Skeletal muscle tissue (tissue), 4 donors: Measurements from ENCODE around the gene RSPH9. TPM values are rescaled to one million over a fixed set of nuclear protein-coding genes. Genes with fewer than 3 reads are reported as not detected.

Experiments used
- H3K27ac ChIP-seq: one replicate; pipeline ENCODE4 v1.7.0; 2013; ENCODE audit warnings: mild to moderate bottlenecking, low read depth, low read length, inconsistent platforms
- H3K27me3 ChIP-seq, 3 donors: one replicate each; pipeline ENCODE4 v1.7.0; 2013; ENCODE audit warnings: low read length in 3 of 3; ENCODE audit not compliant: control insufficient read depth in 3 of 3, insufficient read depth in 3 of 3
- H3K36me3 ChIP-seq, 3 donors: one replicate each; pipeline ENCODE4 v1.7.0; 2013; ENCODE audit warnings: low read length in 3 of 3; ENCODE audit not compliant: control insufficient read depth in 3 of 3, insufficient read depth in 3 of 3
- H3K4me1 ChIP-seq, 3 donors: one replicate each; pipeline ENCODE4 v1.7.0; 2013; ENCODE audit warnings: low read length in 3 of 3, mild to moderate bottlenecking in 3 of 3; ENCODE audit not compliant: control insufficient read depth in 3 of 3, insufficient read depth in 3 of 3
- H3K4me3 ChIP-seq, 3 donors: one replicate each; pipeline ENCODE4 v1.7.0; 2013; ENCODE audit warnings: low read length in 3 of 3
- H3K9ac ChIP-seq, 3 donors: one replicate each; pipeline ENCODE4 v1.7.0; 2013; ENCODE audit warnings: low read length in 3 of 3, mild to moderate bottlenecking in 3 of 3, moderate library complexity in 2 of 3, low read depth in 1 of 3
- H3K9me3 ChIP-seq, 3 donors: one replicate each; pipeline ENCODE4 v1.7.0; 2013; ENCODE audit warnings: low read length in 3 of 3; ENCODE audit not compliant: control insufficient read depth in 3 of 3
- total RNA-seq: library from RNA; depleted of rRNA; stranded (reverse); fragments of >200 nt; gene quantifications from one replicate; pipeline ENCODE4 v1.2.3, GENCODE V29; 2014
- donor health status: Osteomylitis.

The RSPH9 gene
- total RNA-seq, 1 donor from 2014 or later = 0.52 TPM

DNA sequence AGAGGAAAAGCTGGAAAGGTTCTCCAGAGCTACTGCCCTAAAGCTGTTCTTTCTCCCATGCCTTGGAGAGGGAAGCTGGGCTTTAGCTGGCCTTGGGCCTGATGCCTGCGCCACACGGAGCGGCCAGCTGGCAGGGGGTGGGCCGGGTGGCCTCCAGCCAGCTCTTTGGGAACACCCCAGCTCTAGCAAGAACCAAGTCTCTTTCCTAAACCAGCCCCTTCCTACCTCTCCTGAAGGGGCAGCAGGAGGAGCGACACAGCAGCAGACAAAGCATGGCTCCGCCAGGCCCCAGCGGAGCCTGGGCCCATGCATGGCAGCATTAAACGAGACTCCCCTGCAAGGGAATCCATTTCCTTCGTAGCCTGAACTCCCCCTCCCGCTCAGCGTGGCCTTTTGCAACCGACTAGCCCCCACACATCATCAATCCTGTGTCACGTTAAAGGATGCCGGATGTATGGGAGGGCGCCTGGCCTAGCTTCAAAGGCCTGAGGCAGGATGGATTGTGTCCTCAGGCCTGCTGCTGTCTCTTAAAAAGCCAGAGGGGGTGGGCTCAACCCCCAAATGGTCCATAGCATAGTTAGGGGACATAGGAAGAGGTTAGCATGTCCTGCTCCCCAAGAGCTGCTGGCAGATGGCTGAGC is 28.7 kb downstream of the RSPH9 start:
- no peak overlapping the region for H3K27ac ChIP-seq

DNA sequence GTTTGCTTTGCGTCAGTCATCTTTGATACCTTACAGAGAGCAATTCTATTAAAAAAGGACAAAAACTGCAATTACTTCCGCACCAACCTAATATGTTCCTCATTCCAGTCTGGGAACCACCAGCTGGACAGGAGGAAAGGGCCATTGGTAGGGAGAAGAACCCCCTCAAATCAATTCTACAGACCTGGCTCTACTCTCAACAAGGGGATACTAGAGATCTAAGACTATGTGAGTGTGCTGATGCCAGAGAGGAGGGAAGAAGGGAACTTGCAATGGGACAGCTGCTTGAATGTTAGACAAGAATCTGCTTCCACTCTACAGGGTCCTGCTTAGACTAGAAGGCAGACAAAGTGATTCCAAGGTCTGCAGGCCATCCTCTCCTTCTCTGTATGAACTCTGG is 29.5 kb downstream of the RSPH9 start:
- Histone ChIP-seq H3K9me3 (no peaks in the 10 kb centered on the region), H3K27ac (no peak overlapping the region), H3K9ac (peak overlapping the region in 1 of 3 donors; percentile 70), H3K27me3 (no peaks in the 10 kb centered on the region), H3K4me3 (no peak overlapping the region), H3K4me1 (peaks cover 85 to 99% (median 97%) of the 10 kb centered on the region in 3 donors), H3K36me3 (peaks cover 42 to 61% (median 47%) of the 10 kb centered on the region in 3 donors)

More for the DNA sequence above, 28.7 kb downstream of the RSPH9 start:
- Histone ChIP-seq H3K9me3 (no peaks in the 10 kb centered on the region), H3K4me1 (peaks cover 85 to 99% (median 97%) of the 10 kb centered on the region in 3 donors), H3K36me3 (peaks cover 42 to 61% (median 47%) of the 10 kb centered on the region in 3 donors), H3K27me3 (no peaks in the 10 kb centered on the region), H3K4me3 (no peak overlapping the region), H3K9ac (peak overlapping the region in 1 of 3 donors; percentile 70)

DNA sequence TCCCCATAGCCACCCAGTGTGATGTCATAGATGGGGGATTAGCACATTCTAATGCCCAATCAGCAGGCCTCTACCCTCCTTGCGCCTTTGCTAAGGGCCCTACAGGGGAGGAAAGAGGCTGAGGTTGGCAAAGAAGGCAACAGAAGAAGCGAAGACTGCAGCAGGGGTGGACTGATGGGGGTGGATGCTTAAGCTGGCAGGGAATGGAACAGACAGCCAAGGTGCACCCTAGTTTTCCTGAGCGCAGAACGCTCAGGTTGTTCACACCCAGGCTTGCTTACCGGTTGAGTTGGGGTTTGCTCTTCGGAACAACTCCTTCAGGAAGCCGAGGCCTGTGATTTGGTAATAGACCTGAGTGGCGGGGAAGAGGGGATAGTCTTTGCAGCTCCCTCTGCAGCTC is 30.1 kb downstream of the RSPH9 start:
- Histone ChIP-seq H3K9ac (peak overlapping the region in 1 of 3 donors; percentile 36), H3K9me3 (no peaks in the 10 kb centered on the region), H3K27me3 (no peaks in the 10 kb centered on the region), H3K4me3 (no peak overlapping the region), H3K36me3 (peaks cover 42 to 63% (median 48%) of the 10 kb centered on the region in 3 donors), H3K27ac (no peak overlapping the region), H3K4me1 (peaks cover 84 to 98% (median 97%) of the 10 kb centered on the region in 3 donors)

DNA sequence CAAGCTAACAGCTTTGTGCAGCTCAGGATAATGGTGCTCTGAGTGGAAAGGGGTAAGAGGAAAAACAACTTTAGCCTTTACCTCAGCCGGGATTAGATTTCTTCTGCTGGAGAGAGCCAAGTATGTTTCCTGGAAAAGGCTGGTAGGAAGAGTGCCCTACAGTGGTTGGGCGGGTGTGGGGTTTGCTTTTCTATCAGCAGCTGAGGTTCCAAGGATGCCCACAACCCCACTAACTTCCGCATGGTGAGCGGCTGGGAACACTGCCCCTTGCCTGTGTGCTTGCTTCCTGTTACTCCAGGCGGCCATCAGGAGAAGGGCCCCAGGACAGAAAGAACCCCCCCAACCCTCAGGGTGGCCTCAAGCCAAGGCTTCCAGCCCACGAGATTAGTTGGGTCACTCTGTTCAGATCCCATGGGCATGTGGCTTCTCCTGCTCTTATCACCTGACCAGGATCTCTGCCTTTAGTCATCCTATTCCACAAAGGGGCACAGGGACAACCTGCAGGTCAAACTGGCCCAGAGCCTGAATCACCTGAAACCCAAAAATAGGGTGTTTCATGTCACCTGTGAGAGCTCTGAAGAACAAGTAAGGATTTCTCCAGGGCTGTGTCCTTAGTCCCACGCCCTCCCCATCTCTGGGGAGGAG is 32.2 kb downstream of the RSPH9 start:
- peak overlapping the region; percentile 52 to 77 (median 75) for H3K9ac ChIP-seq
- H3K36me3 ChIP-seq = peaks cover 26 to 55% (median 30%) of the 10 kb centered on the region in 3 donors
- no peaks in the 10 kb centered on the region for H3K9me3 ChIP-seq
- H3K27ac ChIP-seq = peak overlapping the region; percentile 86
- peak overlapping the region in 1 of 3 donors; percentile 58 for H3K4me3 ChIP-seq
- H3K4me1 ChIP-seq = peaks cover 67 to 96% (median 94%) of the 10 kb centered on the region in 3 donors
- no peaks in the 10 kb centered on the region for H3K27me3 ChIP-seq

DNA sequence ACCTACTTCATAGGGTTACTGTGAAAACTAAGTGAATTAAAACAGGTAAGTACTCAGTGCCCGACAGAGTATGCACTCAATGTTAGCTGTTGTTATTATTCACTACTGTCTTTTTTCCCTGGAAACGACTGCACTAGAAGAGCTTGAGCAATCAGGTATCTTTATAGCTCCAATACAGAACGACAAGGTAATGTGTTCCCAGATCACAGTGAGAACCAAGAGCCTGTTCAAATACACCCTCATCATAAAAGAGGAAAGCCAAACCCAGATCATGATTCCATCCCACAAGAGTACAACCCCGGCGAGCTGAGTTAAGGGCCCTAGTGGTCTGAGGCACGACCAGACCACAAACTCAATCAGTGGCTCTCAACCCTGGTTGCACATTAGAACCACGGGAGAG is 32.9 kb downstream of the RSPH9 start:
- peak overlapping the region; percentile 86 for H3K27ac ChIP-seq
- peaks cover 67 to 96% (median 94%) of the 10 kb centered on the region in 3 donors for H3K4me1 ChIP-seq
- no peaks in the 10 kb centered on the region for H3K9me3 ChIP-seq
- H3K36me3 ChIP-seq = peaks cover 24 to 54% (median 30%) of the 10 kb centered on the region in 3 donors
- H3K27me3 ChIP-seq = no peaks in the 10 kb centered on the region
- H3K9ac ChIP-seq = peak overlapping the region; percentile 24 to 77 (median 52)
- H3K4me3 ChIP-seq = peak overlapping the region in 1 of 3 donors; percentile 58

DNA sequence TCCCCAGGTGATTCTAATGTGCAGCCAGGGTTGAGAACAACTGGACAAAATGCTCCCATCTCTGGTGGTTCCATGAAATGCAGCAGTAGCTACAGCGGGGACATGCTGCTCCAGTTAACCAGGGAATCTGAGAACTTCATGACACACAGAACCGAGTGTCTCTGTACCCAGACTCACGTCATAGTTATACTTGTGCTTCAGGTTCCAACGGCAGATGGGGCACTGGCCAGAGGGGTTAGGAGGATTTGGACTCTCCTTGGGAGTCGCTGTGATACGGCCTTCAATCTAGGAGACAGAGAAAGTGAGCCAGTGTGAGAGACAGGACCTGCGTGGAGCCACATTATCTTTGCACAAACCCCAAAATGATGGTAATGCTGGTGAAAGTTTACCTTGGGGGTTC is 33.5 kb downstream of the RSPH9 start:
- Histone ChIP-seq H3K4me1 (peaks cover 67 to 96% (median 95%) of the 10 kb centered on the region in 3 donors), H3K27me3 (no peaks in the 10 kb centered on the region), H3K9ac (peak overlapping the region; percentile 1 to 75 (median 9)), H3K4me3 (no peak overlapping the region), H3K27ac (peak overlapping the region; percentile 86), H3K9me3 (no peaks in the 10 kb centered on the region), H3K36me3 (peaks cover 24 to 54% (median 30%) of the 10 kb centered on the region in 3 donors)

DNA sequence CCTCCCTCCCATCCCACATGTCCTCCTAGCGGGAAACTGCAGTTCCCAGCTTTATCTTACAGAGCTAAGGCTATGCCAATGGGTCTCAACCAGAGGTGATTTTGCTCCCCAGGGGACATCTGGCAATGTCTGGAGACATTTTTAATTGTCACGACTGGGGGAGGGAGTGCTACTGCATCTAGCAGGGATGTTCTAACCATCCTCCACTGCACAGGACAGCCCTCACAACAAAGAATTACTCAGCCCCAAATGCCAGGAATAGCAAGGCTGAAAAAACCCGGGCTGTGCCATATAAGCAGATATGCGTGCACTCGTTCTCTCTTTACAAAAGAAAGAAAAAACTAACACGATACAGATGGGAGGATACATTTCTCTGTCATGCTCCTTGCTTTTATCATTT is 34.2 kb downstream of the RSPH9 start:
- no peaks in the 10 kb centered on the region for H3K27me3 ChIP-seq
- no peaks in the 10 kb centered on the region for H3K9me3 ChIP-seq
- H3K9ac ChIP-seq = peak overlapping the region; percentile 1 to 75 (median 9)
- peaks cover 19 to 49% (median 27%) of the 10 kb centered on the region in 3 donors for H3K36me3 ChIP-seq
- H3K27ac ChIP-seq = peak overlapping the region; percentile 86
- H3K4me3 ChIP-seq = no peak overlapping the region
- peaks cover 60 to 96% (median 95%) of the 10 kb centered on the region in 3 donors for H3K4me1 ChIP-seq

DNA sequence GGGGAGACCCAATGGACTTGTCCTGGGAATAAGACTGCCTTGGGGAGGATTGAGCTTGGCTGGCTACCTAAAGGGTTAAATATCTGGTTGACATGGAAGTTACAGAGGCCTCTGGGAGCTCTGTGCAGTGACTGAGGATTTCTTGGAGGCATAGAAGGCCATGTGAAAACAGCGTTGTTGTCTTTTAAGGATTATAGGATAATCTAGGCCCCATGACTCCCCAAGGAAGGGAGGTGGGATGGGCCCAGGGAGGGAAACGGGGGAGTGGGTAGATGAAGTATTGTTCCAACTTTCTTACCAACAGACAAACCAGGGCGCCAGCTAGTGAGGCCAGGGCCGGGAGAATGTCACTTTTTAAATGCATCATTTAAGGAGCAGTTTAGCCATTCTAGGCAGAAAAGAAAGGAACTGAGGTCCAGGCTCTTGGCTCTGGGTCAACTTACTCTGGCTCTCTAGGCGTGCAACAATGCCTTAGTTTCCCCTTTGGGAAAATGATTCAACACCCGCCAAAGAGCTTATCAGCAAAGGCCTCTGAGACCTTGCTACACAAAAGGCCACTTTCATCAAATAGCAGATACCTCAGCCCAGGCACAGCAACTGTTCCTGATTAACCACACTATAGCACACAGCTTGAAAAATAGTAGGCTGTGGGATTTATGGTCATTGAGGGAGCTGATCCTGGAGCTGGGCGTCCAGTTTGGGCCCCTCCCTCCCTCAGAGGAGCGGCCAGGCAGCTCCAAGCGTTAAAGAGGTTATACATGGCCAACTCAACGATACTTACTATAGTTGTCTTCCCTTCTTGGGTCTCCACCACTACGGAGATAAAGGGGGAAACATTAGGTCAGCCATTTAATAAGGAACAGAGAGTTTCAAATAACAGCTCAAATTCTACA is 35.7 kb downstream of the RSPH9 start:
- Histone ChIP-seq H3K9me3 (no peaks in the 10 kb centered on the region), H3K36me3 (peaks cover 10 to 34% (median 13%) of the 10 kb centered on the region in 3 donors), H3K4me1 (peaks cover 51 to 93% (median 89%) of the 10 kb centered on the region in 3 donors), H3K27me3 (no peaks in the 10 kb centered on the region), H3K4me3 (no peak overlapping the region), H3K27ac (no peak overlapping the region), H3K9ac (no peak overlapping the region)

DNA sequence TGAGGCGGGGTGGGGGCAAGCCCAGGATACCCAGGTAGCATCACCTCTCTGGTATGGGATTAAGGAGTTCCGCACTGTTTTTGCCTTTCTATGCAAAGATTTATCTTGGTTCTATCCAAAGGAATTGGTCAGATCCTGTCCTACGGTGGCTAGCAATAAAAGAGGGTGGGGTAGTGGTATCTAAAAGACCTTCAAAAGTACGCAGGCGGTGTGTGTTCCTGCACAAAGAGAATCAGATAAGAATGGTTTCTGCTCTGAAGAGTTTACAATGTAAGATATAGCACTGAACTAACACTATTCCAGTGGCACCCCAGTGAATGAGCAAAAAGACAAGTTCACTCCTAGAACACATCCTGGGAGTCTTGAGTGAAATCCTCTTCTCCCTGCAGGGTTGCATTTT is 36.5 kb downstream of the RSPH9 start:
- Histone ChIP-seq H3K27me3 (no peaks in the 10 kb centered on the region), H3K9ac (no peak overlapping the region), H3K4me3 (no peak overlapping the region), H3K9me3 (no peaks in the 10 kb centered on the region), H3K27ac (no peak overlapping the region), H3K36me3 (peaks cover 10 to 31% (median 13%) of the 10 kb centered on the region in 3 donors), H3K4me1 (peaks cover 47 to 92% (median 83%) of the 10 kb centered on the region in 3 donors)
